Raji (cell line): ENCODE results near the gene SLC1A2.

Experiments
- POLR2A ChIP-seq: IDR thresholded peaks from 2 replicates; pipeline ENCODE4 v1.6.1; 2011; ENCODE audit warnings: low read depth, low read length, control low read depth; ENCODE audit not compliant: insufficient read depth

Gene SLC1A2

DNA sequence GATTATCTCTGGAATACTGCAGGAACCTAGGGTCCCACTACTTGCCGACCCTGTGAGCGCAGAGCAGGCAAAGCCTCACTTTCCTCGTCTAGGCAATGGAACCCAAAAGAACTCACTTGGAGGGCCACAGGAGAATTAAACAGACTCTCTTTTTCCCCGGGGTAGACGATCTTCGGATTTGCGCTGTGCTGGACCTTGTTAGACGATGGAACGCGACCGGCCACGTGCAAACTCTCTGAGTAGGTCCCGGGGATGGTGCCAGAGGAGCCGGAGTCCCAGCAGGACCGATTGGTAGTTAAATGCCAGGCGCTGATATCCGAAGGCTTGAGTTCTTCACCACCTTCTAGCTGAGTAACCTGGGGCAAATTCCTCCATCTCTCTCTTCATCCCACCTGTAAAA lies 1.0 kb upstream of the SLC1A2 start:
- no peak for TF ChIP-seq POLR2A

DNA sequence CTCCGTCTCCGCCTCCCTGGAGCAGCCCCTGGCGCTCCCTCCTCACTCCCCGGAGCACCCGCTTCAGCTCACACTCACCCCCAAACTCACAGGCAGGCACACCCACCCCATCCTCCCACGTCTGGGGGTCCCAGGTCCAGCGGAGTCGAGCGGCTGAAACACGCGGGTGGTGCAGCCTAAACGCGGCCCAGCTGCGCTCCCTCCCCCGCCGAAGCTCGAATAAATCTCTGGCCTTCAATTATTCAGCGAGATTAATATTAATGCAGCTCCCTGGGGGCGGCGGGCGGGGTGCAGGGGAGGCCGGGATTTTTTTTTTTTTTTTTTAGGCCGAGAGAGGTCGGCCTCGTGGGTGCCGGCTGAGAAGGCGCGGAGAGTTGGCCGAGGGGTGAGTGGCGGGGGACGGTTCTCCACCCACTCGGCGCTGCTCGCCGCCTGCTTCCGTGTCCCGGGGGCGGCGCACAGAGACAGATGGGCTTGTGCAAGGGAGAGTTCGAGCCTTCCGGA lies 524 bp upstream of the SLC1A2 start:
- TF ChIP-seq POLR2A, result no peak

DNA sequence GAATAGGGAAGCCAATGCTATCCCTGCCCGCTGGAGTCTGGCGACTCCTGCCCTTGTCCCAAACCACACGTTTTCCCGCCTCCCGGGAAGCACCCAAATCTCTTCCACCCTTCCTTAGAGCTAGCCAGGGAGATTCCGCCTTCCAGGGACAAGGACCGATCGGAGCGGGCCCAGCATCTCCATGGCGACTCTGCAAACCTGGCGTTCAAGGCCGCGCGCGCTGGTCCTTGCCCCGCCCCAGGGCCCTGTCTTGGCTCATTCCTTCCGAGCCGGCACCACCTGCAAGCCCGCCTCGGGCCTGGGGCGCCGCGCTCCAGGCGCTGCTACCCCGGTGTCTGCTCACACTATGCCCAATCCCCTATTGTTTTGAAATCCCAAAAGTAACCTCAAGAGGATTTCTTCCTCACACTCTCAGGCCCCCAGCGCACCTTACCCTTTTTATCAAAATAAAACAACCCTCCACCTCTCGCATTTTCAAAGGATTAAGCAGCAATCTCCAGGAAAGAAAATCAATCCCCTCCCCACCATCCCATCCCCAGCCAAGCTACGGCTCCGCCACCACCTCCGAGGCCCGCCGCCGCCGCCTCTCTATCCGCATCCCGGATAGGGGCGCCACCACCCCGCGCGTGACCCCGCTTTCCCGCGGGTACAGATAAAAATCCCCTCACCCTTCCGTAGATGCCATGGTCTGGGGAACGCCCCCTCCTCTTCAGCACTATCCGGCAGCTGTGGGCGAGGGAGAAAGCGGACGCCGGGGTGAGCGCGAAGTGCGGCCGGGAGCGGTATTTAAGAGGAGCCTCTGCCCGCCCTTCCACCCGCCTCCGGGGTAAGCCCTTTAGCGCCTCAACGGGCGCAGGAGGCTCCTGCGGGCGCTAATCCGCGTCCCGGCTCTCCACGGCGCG lies 825 bp downstream of the SLC1A2 start:
- no peak for TF ChIP-seq POLR2A

DNA sequence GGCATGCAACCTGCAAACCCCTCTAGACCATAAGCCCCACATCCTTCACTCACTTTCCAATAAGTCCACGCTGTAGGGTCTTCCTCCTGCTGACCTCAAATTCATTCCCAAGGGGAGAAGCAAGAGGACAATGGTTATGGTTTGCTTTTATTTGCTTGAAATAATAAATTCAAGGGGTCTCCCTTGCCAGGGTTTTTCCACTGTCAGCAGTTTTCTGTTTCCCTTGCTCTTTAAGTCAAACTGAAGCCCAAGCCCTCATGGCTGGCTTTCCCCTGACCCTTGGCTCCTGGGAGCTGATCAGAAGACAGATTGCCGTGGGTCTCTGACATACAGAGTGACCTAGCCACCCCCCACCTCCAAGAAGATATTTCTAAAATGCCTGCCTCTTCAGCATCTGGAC lies 3.9 kb downstream of the SLC1A2 start:
- no peak for TF ChIP-seq POLR2A

DNA sequence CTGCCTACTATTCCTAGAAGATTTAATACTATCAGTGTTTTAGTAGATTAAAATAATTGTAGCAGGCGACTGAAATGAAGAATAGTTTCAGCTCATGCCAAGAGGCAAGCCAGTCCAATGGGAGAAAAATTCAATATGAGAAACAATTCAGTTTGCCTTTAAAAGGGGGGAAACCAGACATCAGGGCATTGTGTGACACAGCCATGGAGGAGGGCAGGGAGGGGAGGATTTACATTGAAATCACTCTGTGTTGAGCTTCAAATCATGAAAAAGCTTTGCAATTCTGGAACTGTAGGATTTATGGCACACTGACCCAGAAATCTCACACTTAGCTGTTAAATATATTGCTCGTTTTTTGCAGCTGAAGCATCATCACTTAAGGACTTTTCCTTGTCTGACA lies 4.6 kb downstream of the SLC1A2 start:
- no peak for TF ChIP-seq POLR2A

DNA sequence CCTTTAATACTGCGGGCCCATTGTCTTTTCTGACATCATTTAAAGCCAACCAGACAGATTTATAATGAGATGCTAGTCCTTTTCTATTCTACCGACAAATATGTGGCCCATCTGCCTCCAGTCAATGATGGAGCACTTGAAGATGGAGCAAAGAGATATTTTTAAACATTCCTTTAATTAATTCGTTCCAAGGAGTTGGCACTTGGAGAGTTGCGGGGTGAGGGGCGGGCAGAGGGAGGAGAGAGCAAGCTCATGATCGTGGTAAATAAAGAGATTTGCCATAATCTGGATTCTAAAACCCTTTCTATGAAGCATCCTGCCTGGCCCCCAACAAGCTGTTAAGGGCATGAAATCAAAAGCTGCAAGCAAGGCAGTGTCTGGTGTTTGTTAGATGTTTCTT lies 5.0 kb downstream of the SLC1A2 start:
- TF ChIP-seq POLR2A, result no peak

DNA sequence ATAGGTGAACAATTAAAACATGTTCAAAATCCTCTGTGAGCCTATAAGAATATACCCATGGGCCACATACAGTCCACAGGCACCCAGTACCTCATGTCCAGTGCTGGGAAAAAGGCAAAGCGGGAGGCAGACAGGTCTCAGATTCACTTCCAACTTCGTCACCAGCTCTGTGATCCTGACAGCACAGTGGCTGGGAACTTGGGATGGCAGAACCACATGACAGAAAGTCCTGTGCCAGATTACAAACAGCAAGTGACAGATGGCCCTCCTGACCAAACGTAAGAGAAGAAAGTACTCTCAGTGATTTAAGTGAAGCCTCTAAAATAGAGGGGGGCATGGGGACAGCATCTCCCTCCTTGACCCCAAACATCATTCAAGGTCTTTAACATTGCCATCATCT lies 5.8 kb downstream of the SLC1A2 start:
- TF ChIP-seq POLR2A, result no peak

DNA sequence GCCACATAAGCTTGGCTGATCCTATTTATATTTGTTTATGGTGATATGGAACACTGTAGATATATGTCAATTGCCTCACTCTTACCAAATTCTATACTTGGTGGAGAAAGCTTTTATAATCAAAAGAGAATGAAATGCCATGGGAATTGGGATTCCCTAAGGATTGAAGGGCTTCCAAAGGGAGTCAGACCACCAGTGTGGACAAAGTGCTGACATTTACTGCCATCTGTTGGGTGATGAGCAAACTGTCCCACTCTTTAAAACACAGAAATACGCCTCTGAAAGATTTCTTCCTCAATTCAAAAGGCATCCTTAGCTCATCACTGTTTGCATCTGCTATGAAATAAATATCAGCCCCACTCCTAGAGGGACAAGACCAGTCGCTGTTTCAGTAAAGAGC lies 7.1 kb downstream of the SLC1A2 start:
- no peak for TF ChIP-seq POLR2A

DNA sequence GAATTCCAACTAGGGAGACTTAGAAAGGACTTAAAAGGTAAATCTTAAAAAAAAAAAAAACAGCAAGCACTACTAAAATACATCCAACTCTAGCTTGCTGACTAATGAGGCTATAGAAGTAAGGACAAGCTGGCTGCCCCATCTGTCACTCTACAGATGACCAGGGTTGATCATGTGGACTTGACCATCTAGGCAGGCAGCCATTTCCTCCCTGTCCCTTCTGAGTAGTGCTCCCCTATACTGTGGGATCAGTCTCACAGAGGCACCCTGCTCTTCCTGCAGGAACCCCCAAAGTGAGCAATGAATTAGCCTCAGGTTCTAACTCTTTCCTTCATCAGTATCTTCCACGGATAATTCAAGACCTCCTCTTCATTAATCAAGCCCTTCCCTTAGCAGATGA lies 12.3 kb downstream of the SLC1A2 start:
- no peak for TF ChIP-seq POLR2A

DNA sequence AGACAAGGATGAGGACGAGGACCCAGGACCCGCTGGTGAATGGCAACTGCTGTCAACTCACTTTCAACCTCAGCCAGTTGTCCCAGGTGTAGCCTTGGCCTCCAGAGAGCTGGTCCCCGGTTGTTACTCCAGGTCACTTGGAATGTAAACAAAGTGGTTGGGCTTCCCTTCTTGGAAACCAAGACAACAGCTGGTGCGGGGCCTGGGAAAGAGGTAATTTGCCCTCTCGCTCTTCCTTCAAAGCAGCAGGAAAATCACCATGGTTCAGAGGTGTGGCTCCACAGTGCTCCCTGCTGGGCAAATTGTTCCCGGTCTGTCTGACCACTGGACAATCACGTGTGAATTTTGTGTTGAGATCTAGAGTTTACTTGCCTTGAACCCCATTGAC lies 15.0 kb downstream of the SLC1A2 start:
- no peak for TF ChIP-seq POLR2A

DNA sequence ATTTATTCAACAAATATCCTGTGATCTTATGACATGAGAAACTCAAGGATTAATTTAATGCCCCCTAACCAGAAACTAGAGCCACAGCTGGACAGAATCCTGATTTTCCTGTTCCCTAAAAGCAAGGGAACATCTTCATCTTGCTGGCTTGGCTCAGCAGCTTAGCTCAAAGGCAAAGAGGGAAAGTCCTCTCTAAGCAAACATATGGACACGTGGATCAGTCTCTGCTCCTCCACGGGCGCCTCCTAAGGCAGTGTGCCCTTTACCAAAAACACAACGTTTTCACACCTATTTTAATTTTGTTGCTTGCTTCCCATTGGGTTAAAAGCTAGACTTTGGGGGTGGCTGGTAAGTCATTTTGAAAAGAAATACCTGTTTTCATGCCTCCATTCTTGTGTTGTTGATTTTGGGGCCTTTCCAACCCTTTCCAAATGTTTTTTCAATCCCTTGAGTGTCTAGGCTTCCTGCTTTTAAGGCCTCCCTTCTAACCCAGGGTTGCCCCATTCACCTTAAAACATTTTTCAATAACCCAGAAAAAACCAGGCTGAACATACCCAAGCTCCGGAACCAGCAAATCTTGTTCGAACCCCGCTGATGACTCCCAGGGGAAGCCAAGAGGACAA lies 15.5 kb downstream of the SLC1A2 start:
- TF ChIP-seq POLR2A, result no peak

DNA sequence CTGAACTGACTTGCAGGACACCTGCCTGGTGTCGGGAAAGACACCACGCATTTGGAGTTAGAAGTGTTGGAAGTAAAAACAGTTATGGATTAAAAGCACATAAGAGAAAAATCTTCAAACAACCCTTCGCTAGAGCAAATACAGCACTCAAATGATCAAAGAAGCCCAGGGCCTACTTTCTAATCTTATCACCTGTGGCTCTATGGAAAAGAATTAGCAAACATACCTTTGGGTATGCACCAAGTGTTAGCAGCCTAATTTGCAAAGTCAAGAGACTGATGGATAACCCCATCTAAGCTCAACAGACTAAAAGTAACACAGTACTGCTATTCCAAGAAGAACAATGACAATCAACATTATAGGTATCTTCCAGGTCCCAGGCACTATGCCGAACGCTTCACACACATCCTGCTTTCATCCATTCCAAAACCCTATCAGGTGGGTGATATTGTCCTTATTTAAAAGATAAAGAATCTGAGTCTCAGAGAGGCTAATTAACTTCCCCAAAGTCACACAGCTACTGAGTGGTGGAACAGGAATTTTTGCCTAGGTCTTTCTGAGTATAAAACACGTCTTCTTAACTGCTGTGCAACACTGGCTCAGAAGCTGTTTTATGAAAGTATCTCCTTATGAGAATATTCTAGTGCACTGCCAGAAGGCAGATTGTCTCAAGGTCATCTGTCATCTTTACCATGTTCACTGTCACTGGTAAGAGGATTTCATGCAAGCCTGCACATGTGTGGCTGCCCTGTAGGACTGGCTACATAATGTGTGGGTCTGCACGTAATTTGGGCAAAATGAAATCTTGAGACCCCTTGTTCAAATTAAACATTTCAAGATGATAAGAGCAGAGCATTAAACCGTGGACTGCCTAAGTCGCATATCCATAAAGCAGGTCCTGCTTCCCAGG lies 16.4 kb downstream of the SLC1A2 start:
- no peak for TF ChIP-seq POLR2A

DNA sequence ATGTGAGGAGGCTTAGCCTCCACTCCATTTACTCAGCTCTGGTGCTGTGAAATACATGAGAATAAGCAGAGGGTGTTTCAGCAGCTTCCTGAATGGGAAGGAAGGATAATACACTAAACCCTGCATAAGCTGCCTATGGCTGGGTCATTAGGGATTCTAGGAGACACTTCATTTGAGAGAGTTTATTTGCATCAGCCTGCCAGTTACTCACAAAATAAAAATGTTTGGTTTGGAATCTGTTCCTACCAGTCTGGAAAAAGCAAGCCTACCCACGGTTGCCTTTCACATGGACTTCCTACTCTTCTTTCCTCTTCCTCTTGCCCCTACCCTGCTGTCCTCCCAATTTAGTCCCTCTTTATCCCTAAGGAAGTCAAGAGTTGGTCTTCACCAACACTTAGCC lies 20.5 kb downstream of the SLC1A2 start:
- no peak for TF ChIP-seq POLR2A

DNA sequence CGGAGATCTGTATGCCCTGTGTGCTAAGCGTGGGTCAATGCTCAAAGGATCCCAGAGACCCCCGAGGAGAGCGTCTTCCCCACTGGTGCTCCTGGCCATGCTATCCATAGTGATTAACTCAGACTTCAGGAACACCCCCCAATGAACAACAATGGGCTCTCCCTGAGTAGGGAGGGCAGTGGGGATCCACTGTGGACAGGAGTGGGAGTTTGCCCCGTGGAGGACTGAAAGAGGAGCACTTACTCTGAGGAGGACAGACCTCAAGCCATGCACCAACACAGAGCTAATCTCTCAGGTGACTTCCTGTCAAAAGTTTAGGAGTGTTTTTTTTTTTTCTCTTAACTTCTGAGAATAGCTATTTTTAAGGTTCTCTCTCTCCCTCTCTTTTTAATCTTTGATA lies 24.4 kb downstream of the SLC1A2 start:
- TF ChIP-seq POLR2A, result no peak

DNA sequence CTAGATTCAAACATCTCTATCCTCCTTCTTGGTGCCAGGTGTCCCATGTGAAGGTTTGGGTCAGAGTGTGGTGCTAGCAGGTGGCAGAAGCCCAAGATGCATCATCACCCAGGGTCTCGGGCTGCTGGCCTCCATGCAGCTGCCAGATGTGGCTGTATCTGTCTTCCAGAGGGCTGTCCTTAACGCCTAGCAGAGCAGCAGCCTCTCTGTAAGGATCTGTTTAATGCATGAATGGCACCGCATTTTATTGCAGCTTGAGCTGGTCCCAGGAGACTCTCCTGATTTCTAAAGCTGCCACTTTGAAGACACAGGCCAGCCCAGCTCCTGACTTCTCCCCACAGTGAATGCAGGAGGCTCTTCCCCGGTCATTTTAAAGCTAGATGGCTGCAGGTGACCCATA lies 26.3 kb downstream of the SLC1A2 start:
- TF ChIP-seq POLR2A, result no peak
